Ammon's horn (tissue), 1 donor: ENCODE data around the gene CKAP2L.
A peak's percentile ranks its signal among the peaks of the same experiment; 100 is the strongest.
"Not testable (repeated sequence)": the region's sequence is repeated elsewhere in the genome, so short reads cannot be mapped to it uniquely, and the experiment has no call there.

Experiments used
- DNase-seq: peaks from one replicate; pipeline ENCODE4 v3.0.0-alpha.2; 2016; ENCODE audit warnings: low spot score

Gene CKAP2L

DNA sequence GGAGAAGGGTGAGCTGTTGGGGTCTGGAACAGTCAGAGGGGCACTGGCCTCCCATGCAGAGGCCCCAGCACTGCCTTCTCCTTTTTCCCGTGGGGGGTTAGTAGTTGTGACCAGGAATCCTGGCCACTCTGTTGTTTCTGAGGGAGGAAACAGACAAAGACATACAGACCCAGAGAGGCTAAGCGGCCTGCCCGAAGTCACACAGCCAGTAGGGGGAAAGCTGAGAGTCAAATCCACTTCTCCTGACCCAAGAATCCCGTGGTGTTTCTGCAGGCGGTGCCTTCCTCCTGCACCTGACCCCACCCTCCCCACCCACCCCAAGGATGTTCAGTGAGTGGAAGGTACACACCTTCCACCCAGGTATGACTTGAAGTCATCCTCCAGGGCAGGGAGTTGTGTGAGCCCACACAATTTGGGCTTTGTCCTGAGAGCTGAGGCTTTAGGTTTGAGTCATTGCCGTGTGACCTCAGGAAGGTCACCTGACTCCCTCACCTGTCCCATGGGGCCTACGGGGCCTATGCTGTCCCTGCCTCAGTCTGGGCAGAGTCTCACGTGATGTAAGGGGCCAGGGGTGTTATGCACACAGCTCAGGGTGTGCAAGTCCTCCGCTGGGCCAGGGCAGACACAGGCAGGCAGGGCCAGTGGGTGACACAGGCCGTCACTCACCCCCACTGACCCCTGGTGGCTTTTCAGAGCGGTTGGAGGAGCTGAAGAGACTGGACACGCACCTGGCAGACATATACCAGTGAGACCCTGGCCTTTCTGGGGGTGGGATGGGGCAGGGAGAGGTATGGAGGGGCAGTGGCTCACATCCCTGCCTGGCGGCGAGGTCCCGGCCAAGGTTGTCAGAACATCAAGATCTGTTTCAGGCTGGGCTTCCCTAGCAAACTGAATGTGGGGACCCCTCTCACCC is 38.6 kb downstream of the CKAP2L start:
- no peak for DNase-seq

DNA sequence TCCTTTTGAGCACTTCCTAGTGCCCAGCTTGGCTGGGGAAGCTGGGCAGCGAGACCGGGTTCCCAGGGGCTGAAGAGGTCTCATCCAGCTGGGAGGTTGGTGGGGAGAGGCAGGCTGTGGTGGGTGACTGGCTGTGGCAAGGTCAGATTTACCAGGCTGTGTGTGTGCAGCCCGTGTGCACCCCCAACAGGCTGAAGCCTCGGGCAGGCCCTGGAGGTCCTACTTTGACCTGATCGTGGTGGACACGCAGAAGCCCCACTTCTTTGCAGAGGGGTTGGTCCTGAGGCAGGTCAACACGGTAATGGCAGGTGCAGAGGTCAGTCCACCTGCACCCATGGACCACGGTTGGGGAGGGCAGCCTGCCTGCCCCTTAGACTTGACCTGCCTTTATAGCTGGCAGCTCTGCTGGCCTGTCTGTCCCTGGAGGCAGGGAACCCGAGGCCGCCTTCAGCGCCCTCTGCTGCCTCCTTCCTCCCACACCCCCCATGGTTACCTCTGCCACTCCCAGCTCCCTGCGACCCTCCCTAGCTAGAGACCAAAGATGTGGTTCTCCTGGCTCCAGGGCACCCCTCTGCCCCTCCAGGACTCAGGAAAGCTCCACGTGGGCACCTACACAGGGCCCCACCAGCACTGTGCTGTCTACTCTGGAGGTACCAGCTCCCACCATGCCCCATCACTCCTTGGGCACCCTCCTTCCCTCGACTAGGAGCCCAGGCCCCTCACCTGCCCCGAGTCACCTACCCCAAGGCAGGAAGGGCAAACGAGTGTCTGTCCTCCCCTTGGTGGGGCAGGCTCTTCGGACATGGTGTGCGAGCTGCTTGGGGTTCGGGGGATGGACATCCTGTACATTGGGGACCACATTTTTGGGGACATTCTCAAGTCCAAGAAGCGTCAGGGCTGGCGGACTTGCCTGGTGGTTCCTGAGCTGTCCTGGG is 39.6 kb downstream of the CKAP2L start:
- DNase-seq: no peak

DNA sequence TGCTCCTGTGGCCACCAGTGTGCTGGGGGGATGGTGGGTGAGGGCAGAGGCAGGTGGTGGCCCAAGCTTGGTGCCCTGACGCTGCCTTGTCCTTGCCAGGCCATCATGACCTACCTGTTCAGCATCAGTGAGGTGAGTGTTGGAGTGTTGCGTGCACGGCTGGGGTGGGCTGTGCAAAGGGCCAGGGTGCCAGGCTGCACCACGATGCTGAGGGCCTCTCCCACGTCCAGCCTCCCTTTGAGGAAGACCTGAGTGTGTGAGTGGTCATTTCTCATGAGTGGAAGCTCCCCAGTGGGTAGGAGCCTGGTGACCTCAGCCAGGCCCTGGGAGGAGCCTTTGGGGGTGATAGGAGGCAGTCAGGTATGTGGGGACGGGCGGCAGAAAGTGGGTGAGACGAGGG is 40.4 kb downstream of the CKAP2L start:
- DNase-seq: no peak

DNA sequence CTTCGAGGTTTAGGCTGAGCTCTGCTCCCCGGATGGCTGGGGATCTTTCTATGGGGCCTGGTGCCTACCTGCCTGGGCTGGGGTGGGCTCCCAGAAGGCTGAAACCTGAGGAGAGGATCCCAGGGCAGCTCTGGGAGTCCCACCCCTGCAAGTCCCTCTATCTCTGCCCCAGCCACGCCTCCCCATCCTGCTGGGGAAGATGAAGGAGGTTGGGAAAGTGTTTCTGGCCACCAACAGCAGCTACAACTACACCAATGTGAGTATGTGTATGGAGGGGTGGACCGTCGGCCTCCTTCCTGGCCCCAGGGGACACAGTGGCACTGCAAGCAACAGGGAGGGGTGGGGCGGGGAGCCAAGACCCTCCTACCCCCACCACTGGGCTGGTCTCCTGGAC is 40.9 kb downstream of the CKAP2L start:
- no peak for DNase-seq

DNA sequence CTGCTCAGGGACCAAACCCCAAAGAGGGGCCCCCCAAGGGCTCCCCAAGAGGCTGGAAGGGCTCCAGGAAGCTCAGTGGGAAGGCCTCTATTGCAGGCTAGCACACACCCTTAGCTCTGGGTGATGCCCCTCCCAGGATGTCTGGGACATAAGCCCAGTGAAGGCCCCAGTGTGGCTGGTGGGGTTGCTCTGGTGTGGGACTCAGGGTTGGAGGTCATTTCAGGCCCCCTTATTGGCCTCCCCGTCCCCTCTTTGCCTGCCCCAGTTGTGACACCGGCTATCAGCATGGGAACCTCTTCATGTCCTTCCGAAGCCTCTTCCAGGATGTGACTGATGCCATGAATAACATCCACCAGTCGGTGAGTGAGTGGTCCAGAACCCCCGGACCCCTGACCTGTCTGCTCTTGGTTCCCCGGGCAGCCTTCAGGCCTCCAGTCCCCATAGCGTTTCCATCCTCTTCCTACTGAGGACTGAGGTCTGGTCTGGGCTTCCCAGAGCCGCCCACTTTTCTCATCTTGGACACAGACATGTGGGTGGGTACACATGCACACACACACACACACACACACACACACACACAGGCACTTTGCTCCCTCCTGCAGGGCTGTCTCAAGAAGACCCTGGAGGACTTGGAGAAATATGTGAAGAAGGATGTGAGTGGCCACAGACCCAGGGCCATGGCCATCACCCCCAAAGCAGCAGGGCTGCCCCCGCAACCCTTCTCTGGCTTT is 41.4 kb downstream of the CKAP2L start:
- DNase-seq: no peak

DNA sequence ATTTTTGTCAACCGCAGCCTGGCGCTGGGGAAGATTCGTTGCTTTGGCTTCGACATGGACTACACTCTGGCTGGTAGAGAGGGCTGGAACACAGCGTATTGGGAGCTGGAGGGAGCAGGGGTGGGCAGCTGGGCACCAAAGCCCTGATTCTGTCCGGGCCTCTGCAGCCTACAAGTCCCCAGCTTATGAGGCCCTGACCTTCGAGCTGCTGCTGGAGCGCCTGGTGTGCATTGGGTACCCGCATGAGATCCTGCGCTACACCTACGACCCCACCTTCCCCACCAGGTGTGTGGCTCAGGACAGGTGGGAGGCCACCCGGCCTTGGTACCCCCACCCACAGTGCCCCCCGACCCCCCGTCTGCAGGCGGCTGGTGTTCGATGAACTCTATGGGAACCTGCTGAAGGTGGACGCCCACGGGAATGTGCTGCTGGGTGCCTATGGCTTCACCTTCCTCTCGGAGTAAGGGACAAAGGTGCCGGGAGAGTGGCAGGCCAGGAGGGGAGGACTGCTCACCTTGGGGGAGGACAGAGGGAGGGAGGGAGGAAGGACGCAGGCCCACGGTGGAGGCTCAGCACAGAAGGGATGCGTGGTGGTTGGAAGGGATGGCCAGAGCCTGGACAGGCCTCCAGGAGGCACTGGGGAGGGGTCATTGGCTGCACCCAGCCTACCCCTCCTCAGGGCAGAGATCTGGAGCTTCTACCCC is 42.4 kb downstream of the CKAP2L start:
- no peak for DNase-seq

DNA sequence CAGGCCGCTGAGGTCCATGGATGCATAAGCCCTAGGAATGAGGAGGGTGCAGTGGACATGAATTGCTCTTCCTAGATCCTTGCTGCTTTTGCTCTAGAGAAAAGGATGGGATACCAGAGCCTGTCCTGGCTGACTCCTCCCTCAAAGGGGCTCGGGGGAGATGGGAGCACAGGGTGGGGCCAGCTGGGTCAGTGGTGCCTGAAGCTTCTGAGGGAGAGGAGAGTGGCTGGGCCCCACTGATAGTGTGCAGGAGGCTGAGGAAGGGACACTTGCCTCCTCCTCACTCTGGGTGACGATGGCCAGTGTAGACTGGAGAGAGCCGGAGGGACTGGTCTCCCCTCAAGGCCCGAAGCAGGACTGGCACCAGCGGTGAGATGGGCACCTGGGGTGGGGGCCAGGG is 43.6 kb downstream of the CKAP2L start, which contains the start of gene NT5DC4:
Gene NT5DC4, plus strand, starts transcription at position 236 of the 400 bp plus-strand sequence. Its CDS starts 60 bp downstream, at position 296.
- DNase-seq: no peak

DNA sequence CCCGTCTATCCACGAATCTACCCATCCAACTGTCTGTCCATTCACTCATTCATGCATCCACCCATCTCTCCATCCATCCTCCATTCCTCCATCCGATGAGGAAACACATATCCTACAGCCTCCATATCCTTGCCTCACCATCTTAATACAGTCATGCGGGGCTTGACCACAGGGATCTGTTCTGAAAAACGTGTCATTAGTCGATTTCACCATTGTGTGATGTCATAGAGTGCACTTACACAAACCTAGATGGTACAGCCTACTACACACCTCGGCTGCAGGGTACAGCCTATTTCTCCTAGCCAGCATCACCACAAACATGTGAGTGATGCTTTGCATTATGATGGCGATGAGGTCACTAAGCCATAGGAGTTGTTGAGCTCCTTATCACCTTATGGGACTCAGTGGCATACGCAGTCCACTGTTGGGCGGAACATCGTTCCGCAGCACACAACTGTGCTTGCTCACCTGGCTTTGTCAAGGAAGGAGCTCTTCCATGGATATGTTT is 45.5 kb downstream of the CKAP2L start:
- DNase-seq: no peak

DNA sequence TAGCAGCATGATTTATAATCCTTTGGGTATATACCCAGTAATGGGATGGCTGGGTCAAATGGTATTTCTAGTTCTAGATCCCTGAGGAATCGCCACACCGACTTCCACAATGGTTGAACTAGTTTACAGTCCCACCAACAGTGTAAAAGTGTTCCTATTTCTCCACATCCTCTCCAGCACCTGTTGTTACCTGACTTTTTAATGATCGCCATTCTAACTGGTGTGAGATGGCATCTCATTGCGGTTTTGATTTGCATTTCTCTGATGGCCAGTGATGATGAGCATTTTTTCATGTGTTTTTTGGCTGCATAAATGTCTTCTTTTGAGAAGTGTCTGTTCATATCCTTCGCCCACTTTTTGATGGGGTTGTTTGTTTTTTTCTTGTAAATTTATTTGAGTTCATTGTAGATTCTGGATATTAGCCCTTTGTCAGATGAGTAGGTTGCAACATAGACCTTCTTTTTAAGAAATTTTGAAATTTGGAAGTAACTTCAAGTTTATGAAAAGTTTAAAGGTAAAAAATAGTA is 47.5 kb downstream of the CKAP2L start:
- not testable (repeated sequence) for DNase-seq

DNA sequence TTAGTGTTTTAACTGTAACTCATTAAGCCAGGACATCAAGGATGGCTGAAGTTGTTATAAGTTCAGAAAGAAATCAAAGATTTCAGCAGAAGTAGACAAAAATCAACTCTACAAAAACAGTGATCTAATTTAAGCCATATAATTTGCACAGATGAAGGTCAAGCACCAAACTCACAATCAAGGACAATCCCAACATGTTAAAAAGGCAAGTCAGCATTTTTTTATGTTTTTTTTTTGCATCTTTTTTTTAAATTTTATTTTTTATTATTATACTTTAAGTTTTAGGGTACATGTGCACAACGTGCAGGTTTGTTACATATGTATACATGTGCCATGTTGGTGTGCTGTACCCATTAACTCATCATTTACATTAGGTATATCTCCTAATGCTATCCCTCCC is 48.3 kb downstream of the CKAP2L start:
- not testable (repeated sequence) for DNase-seq

DNA sequence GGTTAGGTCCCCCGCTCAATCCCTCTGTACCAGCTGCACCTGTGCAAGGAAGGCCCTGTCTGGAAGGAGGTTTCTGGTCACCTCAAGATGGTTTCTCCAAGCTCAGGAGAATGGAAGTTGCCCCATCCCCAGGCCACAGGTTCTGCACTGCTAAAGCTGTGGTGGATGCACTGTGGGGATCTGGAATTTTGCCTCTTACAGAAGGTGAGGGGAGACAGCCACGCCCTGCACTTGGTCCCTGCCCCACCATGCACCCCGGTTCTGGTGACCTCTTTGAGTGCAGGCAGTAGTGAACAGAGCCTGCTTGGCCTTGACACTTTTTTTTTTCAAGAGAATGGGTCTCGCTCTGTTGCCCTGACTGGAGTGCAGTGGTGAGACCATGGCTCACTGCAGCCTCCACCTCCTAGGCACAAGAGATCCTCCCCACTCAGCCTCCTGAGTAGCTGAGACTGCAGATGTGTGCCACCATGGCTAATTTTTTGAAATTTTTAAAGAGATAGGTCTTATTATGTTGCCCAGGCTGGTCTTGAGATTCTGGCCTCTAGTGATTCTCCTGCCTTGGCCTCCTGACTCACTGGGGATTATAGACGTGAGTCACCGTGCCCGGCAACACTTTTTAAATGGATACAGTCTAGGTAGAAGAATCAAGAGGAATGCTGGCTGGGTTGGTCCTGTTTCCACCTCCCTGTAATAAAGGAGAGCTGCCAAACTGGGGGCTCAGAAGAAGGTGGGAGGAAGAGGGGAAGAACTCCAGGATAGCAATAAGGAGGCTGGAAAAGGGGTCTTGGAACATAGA is 49.4 kb downstream of the CKAP2L start:
- no peak for DNase-seq

DNA sequence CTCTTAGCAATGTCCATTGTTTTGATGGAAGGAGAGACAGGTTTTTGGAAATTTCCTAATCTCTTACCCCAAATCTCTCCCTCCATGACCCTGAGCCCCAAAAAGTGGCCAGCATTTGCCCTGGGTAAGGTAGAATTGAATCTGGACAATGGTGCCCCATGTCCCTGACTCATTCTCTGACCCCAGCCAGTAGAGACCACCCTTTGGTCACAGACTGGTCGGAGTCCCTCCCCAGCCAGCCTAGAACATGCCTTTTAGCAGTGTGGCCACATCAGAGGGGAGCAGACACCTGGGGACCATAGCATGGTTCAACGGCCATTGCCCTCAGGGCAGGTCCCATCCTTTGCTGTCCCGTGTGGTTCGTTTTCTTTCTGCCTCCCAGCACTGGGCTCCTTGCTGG is 50.1 kb downstream of the CKAP2L start:
- no peak for DNase-seq

DNA sequence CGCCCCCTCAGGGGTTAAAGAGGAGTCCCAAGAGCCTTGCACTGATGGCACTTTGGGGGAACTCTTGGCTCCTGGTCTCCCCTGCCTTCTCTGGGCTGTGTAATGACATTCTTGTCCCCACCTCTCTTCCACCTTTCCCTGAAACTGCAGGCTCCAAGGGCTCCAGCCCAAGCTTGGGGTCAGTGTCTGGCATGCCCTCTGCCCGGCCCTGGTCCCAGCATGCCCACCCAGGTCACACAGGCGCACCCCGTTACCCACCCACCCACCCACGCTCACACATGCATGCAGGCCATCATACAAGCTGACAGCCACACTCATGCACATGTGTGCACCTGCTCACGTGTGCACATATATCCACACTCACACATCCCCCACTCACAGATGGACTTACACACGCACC is 50.5 kb downstream of the CKAP2L start:
- no peak for DNase-seq

DNA sequence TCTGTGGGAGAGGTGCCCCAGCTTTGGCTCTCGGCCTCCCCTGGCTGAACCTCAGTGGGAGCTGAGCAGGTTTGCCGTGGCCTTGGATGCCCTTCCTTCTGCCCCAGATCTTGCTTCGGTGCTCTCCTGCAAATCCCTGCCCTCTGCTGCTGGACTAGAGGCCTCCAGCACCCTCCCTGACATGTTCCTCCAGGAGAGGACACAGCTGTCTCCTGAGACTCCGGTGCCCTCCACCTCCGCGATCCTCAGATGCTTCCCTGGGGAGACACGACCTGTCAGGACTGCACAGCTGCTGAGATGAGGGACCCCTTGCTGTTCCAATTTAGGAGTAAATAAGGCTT is 50.9 kb downstream of the CKAP2L start:
- DNase-seq: no peak

DNA sequence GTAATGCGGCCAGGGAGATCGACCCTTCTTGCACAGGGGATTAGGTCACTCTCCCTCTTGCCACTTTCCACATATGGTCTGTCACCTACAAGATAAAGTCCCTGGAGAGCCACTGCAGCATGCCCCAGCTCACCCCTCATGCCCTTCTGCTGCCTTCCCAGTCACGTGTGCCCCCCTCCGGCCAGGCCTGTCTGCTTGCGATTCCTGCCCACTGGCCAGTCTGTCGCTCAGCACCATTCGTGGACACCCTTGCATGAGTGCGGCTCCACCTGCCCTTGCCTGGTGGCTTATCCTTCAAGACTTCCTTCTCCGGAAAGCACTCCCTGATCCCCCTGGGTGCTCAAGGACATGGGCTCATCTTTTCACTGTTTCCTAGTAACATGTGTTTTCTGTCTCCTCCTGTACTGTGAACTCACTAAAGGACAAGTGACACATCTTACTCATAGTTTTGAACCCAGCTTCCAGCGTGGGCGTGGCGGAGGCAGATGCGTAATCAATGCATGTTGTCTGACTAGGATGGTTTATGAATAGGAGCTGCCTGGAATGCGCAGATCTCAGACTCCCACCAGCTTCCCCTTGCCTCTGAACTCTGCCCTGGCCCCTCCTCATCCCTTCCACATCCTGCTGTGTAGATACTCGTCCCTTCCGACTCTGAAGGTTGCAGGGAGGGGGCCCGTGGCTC is 51.4 kb downstream of the CKAP2L start:
- DNase-seq: peak; percentile 70

DNA sequence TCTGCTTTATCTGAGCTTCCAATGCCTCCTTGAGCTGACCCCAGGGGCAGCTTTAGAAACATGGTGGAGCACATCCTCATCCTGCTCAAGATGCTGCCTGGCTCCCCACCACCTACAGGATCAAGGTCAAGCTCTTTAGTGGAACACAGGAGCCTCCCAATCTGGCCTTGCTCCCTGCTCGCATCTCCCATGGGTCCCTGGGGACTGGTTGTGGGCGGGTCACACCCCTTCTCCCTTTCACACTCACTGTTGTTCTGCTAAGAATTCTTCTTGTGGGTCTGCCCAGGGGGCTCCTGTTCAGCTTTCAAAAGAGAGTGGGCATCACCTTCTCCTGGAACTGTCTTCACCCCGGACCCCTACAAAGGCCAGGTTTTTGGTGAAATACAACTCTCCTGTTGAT is 51.9 kb downstream of the CKAP2L start:
- no peak for DNase-seq

DNA sequence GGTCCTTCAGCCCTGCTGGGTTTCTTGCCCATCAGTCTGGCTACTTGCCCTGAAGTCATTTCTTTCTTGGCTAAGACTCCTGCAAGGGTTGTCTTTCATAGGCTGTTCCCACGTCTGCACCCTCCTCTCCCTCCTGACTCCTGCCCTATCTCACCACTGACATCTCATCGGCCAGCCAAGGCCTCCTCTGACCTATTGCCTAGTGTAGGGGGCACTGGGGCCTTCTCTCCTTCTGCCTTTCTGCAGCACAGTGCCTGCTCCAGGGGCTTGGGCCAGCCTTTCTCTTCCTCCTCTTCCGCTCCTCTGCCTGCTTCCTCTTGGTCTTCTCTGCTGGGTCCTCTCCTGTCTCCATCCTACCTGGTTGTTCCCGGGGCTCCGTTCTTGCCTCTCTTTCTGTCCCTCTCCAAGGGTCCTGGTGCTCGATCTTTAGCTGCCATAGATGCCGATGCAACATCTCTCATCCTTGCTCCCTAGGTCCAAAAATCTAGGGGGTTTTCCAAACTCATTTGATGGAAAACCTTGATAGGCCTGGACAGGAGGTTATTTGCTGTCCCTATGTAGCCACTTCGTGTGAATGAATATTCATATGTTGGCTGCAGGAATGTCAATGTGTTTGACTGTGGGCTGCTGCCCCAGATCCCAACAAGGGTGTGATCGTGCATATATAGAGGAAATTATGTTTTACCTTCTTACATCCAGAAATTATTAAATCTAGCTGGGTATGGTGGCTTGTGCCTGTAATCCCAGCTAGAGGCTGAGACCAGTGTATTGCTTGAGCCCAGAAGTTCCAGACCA is 53.3 kb downstream of the CKAP2L start:
- DNase-seq: no peak

DNA sequence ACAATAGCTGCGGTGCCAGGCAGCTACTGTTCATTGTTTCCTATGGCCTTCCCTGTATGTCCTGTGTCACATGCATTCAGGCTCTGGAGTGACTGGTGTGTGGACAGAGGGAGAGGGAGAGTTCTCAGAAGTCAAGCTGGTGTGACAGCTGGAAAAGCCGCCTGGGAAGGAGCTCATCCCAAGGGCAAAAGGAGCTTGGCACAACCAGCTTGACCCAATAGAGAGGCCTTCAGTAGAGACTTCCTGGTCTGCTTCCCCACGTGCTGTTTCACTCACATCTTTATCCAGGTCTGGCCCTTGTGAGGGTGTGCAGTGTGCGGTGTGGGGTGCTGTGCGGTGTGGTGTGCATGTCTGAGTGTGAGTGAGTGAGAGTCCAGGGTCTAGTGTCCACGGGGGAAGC is 54.7 kb downstream of the CKAP2L start:
- no peak for DNase-seq

DNA sequence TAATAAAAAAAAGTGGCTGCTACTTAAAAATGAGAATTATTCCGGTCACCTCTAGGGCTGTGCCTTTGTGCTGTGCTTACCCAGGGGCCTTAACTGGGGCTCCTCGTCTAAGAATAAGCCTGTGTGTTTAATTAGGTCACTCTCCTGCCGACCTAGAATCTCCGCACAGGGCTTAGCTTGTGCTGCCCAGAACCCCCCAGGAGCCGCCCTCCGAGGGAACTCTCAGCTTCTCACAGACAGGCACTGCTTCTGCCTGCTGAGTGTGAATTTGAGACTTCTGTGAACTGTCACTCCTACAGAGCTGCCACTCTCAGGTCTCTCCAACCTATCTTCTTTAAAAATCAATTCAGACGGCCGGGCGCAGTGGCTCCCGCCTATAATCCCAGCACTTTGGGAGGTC is 55.4 kb downstream of the CKAP2L start:
- peak; percentile 59 for DNase-seq
